Midbrain (tissue), 1 donor: ENCODE data around the gene LRRC31.
A peak's percentile ranks its signal among the peaks of the same experiment; 100 is the strongest.

ENCODE experiments used
- DNase-seq: peaks from one replicate; lab custom pipeline; 2025; lab: John Stamatoyannopoulos, UW

LRRC31 gene

GRCh38 chr3:169869484-169870220, at the start of gene LRRC31:
LRRC31 (minus strand) TSS chr3:169869935; CDS start chr3:169869807, 128 bp downstream.
- no peak for DNase-seq

- no peak for DNase-seq
Measured at GRCh38 chr3:169914321-169914720, 44.6 kb upstream of the LRRC31 start.

- no peak for DNase-seq
Measured at GRCh38 chr3:169913323-169913722, 43.6 kb upstream of the LRRC31 start.

GRCh38 chr3:169911272-169911671, 41.5 kb upstream of the LRRC31 start, which contains the start of gene SAMD7:
SAMD7 (plus strand) TSS chr3:169911572; CDS start chr3:169919499, 7,927 bp downstream.
- DNase-seq: no peak

GRCh38 chr3:169907944-169908343, 38.2 kb upstream of the LRRC31 start:
- DNase-seq: no peak

GRCh38 chr3:169907476-169907875, 37.7 kb upstream of the LRRC31 start:
- no peak for DNase-seq

- DNase-seq: no peak
Measured at GRCh38 chr3:169905404-169905803, 35.7 kb upstream of the LRRC31 start.

- DNase-seq: no peak
Measured at GRCh38 chr3:169901453-169901852, 31.7 kb upstream of the LRRC31 start.

GRCh38 chr3:169897284-169897683, 27.5 kb upstream of the LRRC31 start:
- DNase-seq: no peak

- DNase-seq: no peak
Measured at GRCh38 chr3:169895072-169895471, 25.3 kb upstream of the LRRC31 start.

GRCh38 chr3:169894110-169894509, 24.4 kb upstream of the LRRC31 start:
- DNase-seq: no peak

- no peak for DNase-seq
Measured at GRCh38 chr3:169891886-169892285, 22.2 kb upstream of the LRRC31 start.

GRCh38 chr3:169886671-169887070, 16.9 kb upstream of the LRRC31 start:
- peak; percentile 77 for DNase-seq

GRCh38 chr3:169880576-169881250, 11.0 kb upstream of the LRRC31 start:
- no peak for DNase-seq

- DNase-seq: no peak
Measured at GRCh38 chr3:169879845-169880575, 10.3 kb upstream of the LRRC31 start.

GRCh38 chr3:169879013-169879557, 9.3 kb upstream of the LRRC31 start:
- no peak for DNase-seq

- no peak for DNase-seq
Measured at GRCh38 chr3:169871129-169871886, 1.6 kb upstream of the LRRC31 start.

- no peak for DNase-seq
Measured at GRCh38 chr3:169868369-169868768, 1.4 kb downstream of the LRRC31 start.

GRCh38 chr3:169867584-169868210, 2.0 kb downstream of the LRRC31 start:
- DNase-seq: no peak

- DNase-seq: no peak
Measured at GRCh38 chr3:169865176-169865767, 4.5 kb downstream of the LRRC31 start.

- no peak for DNase-seq
Measured at GRCh38 chr3:169864270-169864669, 5.5 kb downstream of the LRRC31 start.
